Measurements from ENCODE around the gene TSSK1B.
"Not testable (repeated sequence)": the region's sequence is repeated elsewhere in the genome, so short reads cannot be mapped to it uniquely, and the experiment has no call there.

Gene TSSK1B

GRCh38 chr5:113397986-113398385 lies 36.8 kb downstream of the TSSK1B start:
- DNase-seq: not testable (repeated sequence)

GRCh38 chr5:113397046-113397445 lies 37.7 kb downstream of the TSSK1B start:
- DNase-seq: no peak

GRCh38 chr5:113394658-113395057 lies 40.1 kb downstream of the TSSK1B start:
- no peak for DNase-seq

GRCh38 chr5:113390224-113390623 lies 44.6 kb downstream of the TSSK1B start:
- DNase-seq: no peak

GRCh38 chr5:113389116-113389515 lies 45.7 kb downstream of the TSSK1B start:
- DNase-seq: no peak

- DNase-seq: no peak
These were observed 46.9 kb downstream of the TSSK1B start for GRCh38 chr5:113387844-113388243.

- no peak for DNase-seq
These were observed 50.0 kb downstream of the TSSK1B start for GRCh38 chr5:113384782-113385285.

GRCh38 chr5:113382731-113383130 lies 52.1 kb downstream of the TSSK1B start:
- no peak for DNase-seq

All from islet precursor cell (in vitro differentiated cells).